ENCODE measurements around the gene ALPL. TPM values are rescaled to one million over a fixed set of nuclear protein-coding genes. Genes with fewer than 3 reads are reported as not detected.

Gene ALPL
- total RNA-seq, 1 experiment from 2014 or later: 84.8 TPM

- no peaks in the 10 kb centered on the region for H4K20me1 ChIP-seq (ENCODE audit: control insufficient read depth, insufficient read depth, insufficient read length)
- no peak for TF ChIP-seq CTCF (conservative IDR thresholded peaks at IDR 0.05)
- no CpG with 5 or more reads among the region's 27 CpGs for WGBS (ENCODE audit: extremely low coverage, insufficient read length, low lambda C conversion rate)
- no peak overlapping the region for H3K56ac ChIP-seq (ENCODE audit: insufficient read length, low read depth, low read length)
- H3K9me3 ChIP-seq (ENCODE audit: control insufficient read depth, low read depth, low read length): no peaks in the 10 kb centered on the region
- H2BK15ac ChIP-seq (ENCODE audit: low read depth, low read length): no peak overlapping the region
- H3K4ac ChIP-seq (ENCODE audit: low read depth, low read length): no peak overlapping the region
- no peak overlapping the region for H4K8ac ChIP-seq (replicated peaks; ENCODE audit: insufficient read length, low read depth, low read length)
- no peaks in the 10 kb centered on the region for H3K27me3 ChIP-seq (ENCODE audit: insufficient read depth, low read length)
- H3K4me3 Mint-ChIP-seq: no peak overlapping the region; a peak in 1 of 5 replicates
- no peaks in the 10 kb centered on the region for H3K27me3 Mint-ChIP-seq (ENCODE audit: low read depth)
- H3K4me1 ChIP-seq (ENCODE audit: insufficient read depth, low read length): peaks cover 4% of the 10 kb centered on the region; the same call in 1 of the 2 replicates
- H2AK5ac ChIP-seq (ENCODE audit: insufficient read length, low read length): no peak overlapping the region
- H2AFZ ChIP-seq (ENCODE audit: low read length): no peak overlapping the region
- H2BK5ac ChIP-seq (ENCODE audit: insufficient read length, low read length): no peak overlapping the region
- H3K36me3 Mint-ChIP-seq (ENCODE audit: insufficient read depth in 1 of 3, low read depth in 3 of 3): no peaks in the 10 kb centered on the region
- no peak overlapping the region for H3K23ac ChIP-seq (ENCODE audit: insufficient read length, low read depth, low read length)
- peak overlapping the region; percentile 4 for H3K14ac ChIP-seq (ENCODE audit: insufficient read depth, low read length)
- H2BK20ac ChIP-seq (ENCODE audit: low read depth, low read length, poor library complexity, severe bottlenecking): no peak overlapping the region
- no peaks in the 10 kb centered on the region for H3K79me2 ChIP-seq (ENCODE audit: insufficient read depth, low read length)
- H2BK120ac ChIP-seq (ENCODE audit: low read depth, low read length, poor library complexity, severe bottlenecking): no peak overlapping the region
- no peak overlapping the region for H4K5ac ChIP-seq (ENCODE audit: insufficient read length, low read depth, low read length)
- no peaks in the 10 kb centered on the region for H3K23me2 ChIP-seq (ENCODE audit: insufficient read length, low read depth, low read length, poor library complexity, severe bottlenecking)
- no peak overlapping the region for H3K27ac ChIP-seq (ENCODE audit: insufficient read length, low read depth, low read length)
- peak overlapping the region; percentile 84 to 95 (median 94); a peak in 6 of 7 replicates for H3K27ac Mint-ChIP-seq
- no peak overlapping the region for H2BK12ac ChIP-seq (ENCODE audit: insufficient read length, low read depth, low read length)
- no peak overlapping the region for H3K4me2 ChIP-seq (ENCODE audit: insufficient read depth, insufficient read length, low read length)
- H3K9ac ChIP-seq (ENCODE audit: extremely low read depth, insufficient read length, low read length): no peak overlapping the region
- peak overlapping the region; percentile 29 for H3K18ac ChIP-seq (ENCODE audit: insufficient read length, low read depth, low read length)
- H3K79me1 ChIP-seq (ENCODE audit: insufficient read depth, low read depth, low read length, poor library complexity, severe bottlenecking): no peaks in the 10 kb centered on the region
- H3K4me1 Mint-ChIP-seq: peaks cover 39 to 60% of the 10 kb centered on the region in 2 experiments
- no peaks in the 10 kb centered on the region for H3K9me3 Mint-ChIP-seq
- H4K91ac ChIP-seq (ENCODE audit: insufficient read length, low read depth, low read length): no peak overlapping the region
- DNase-seq: no peak
- no peak overlapping the region for H3T11ph ChIP-seq (ENCODE audit: low read length)
These were observed 28.9 kb downstream of the ALPL start for GRCh38 chr1:21537932-21538630.
